Mucosa of descending colon (tissue), 3 donors: ENCODE measurements around the gene CD8A. TPM values are rescaled to one million over a fixed set of nuclear protein-coding genes. Genes with fewer than 3 reads are reported as not detected.

Experiments used
- ATAC-seq: fragments of 200-7000 bp; cut with Tn5 transposase; one replicate; pipeline ENCODE4 v1.9.1; 2020; ENCODE audit warnings: mild to moderate bottlenecking, moderate library complexity
- DNase-seq, 3 donors: peaks; one replicate each; pipeline ENCODE4 v3.0.0-alpha.2; 2020
- H3K36me3 ChIP-seq: fragments of 200-600 bp; one replicate; pipeline ENCODE4 v1.8.0; 2021; ENCODE audit warnings: low read depth, mild to moderate bottlenecking
- H3K4me1 ChIP-seq: fragments of 200-600 bp; one replicate; pipeline ENCODE4 v1.8.0; 2021; ENCODE audit warnings: low read depth, mild to moderate bottlenecking
- H3K4me3 ChIP-seq: fragments of 200-600 bp; one replicate; pipeline ENCODE4 v1.8.0; 2021; ENCODE audit warnings: mild to moderate bottlenecking
- H3K9me3 ChIP-seq: fragments of 200-600 bp; one replicate; pipeline ENCODE4 v1.8.0; 2021; ENCODE audit warnings: mild to moderate bottlenecking
- intact Hi-C, 2 donors: fragments of 100-400 bp; cut with DNase I in 1 of 2; cut with micrococcal nuclease in 1 of 2; formaldehyde crosslinking; loops; one replicate each; pipeline versions ENCODE4 v1.11.0 to v1.11.1; 2022; cut with DNase I, micrococcal nuclease
- total RNA-seq, 3 donors: library from RNA; stranded (reverse); fragmentation: NEBNext Ultra II Directional in 2 of 3; extraction: Animal tissue kit (Norgen Biotek cat#: 25700) in 2 of 3; gene quantifications; one replicate each; pipeline versions ENCODE4 v1.2.1 to v1.2.4, GENCODE V29; 2021 to 2023
- TF ChIP-seq, protein P1 (sequence below): fragments of 200-600 bp; IDR thresholded peaks from one replicate; pipeline ENCODE4 v1.8.0; 2022; ENCODE audit warnings: antibody characterized with exemption, mild to moderate bottlenecking
- donor health status: DM: no; HTN: no; CAD: no; lungs with moderate emphysema.
- donor health status: DM: no; HTN: no; CAD: no.
- donor health status: DM: no; HTN: yes; CAD: no.

Gene CD8A
- total RNA-seq, 3 donors from 2014 or later: 4.1 to 9.1 (median 9.1) TPM

DNA sequence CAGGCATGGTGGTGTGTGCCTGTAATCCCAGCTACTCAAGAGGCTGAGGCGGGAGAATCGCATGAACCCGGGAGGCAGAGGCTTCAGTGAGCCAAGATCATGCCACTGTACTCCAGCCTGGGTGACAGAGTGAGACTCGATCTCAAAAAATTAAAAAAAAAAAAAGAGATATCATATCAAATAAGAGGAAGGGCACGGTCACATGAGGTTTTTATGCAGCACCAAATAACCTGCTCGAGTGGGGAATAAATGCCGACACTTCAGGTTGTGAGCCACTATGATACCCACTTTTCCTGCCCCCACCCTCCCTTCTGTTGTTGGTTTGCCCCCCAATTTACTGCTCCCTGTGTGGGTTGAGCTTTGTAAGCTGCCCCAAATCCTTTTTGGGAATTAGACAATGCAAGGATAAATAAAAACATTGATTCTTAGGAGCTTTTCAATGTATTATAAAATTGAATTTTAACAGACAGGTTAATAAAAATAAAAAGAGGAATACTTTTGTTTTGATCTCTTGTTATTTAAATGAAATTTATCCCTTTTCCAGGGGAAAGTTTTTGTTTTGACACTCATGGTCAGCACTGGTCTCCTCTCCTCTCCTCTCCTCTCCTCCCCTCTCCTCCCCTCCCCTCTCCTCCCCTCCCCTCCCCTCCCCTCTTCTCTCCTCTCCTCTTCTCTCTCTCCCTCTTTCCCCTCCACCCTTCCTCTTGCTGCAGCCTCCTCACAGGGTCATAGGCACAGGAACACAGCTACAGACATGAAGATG is 41.8 kb upstream of the CD8A start:
- no peak for ATAC-seq
- intact Hi-C loops: no loop called here
- Histone ChIP-seq H3K36me3 (no peaks in the 10 kb centered on the region), H3K4me1 (no peaks in the 10 kb centered on the region), H3K4me3 (no peak overlapping the region), H3K9me3 (no peaks in the 10 kb centered on the region)
- TF ChIP-seq, protein P1, sequence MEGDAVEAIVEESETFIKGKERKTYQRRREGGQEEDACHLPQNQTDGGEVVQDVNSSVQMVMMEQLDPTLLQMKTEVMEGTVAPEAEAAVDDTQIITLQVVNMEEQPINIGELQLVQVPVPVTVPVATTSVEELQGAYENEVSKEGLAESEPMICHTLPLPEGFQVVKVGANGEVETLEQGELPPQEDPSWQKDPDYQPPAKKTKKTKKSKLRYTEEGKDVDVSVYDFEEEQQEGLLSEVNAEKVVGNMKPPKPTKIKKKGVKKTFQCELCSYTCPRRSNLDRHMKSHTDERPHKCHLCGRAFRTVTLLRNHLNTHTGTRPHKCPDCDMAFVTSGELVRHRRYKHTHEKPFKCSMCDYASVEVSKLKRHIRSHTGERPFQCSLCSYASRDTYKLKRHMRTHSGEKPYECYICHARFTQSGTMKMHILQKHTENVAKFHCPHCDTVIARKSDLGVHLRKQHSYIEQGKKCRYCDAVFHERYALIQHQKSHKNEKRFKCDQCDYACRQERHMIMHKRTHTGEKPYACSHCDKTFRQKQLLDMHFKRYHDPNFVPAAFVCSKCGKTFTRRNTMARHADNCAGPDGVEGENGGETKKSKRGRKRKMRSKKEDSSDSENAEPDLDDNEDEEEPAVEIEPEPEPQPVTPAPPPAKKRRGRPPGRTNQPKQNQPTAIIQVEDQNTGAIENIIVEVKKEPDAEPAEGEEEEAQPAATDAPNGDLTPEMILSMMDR: no peak
- no peak for DNase-seq

DNA sequence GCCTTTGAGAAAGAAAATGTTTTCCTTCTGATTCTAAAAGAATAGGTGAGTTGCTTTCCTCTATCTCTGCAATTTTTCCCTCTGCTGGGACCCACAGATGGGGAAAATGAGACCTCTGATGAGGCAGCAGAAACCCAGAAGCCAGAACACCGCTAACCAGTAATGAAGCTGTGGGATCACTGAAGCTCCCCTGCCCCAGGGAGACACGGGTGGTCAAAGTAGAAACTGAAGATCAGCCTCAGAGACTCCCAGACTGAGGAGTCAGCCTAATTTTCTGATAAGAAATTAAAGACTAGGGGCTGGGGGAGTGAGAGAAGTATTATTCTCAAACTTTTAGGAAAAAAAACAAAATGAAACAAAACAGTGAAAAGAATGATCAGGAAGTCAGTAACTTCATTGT is 40.8 kb upstream of the CD8A start:
- TF ChIP-seq, protein P1: no peak
- DNase-seq: no peak
- Histone ChIP-seq H3K4me3 (no peak overlapping the region), H3K9me3 (no peaks in the 10 kb centered on the region), H3K36me3 (no peaks in the 10 kb centered on the region), H3K4me1 (no peaks in the 10 kb centered on the region)
- intact Hi-C loops: no loop called here
- ATAC-seq: no peak

DNA sequence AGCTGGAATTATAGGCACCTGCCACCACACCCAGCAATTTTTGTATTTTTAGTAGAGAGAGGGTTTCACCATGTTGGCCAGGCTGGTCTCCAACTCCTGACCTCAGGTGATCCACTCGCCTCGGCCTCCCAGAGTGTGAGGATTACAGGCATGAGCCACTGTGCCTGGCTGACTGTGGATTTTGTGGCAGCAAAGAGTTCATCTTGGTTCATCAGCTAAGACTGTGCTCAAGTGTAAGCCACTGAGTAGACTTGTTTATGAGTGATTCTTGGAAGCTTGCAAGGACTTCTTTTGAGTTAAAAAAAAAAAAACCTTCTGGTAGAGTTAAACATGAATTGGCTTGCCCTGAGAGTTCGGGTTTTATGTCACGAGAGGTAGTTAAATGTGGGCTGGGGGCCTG is 36.2 kb upstream of the CD8A start:
- H3K36me3 ChIP-seq: no peaks in the 10 kb centered on the region
- H3K9me3 ChIP-seq: no peaks in the 10 kb centered on the region
- ATAC-seq (no peak), DNase-seq (no peak)
- H3K4me3 ChIP-seq: no peak overlapping the region
- H3K4me1 ChIP-seq: no peaks in the 10 kb centered on the region
- TF ChIP-seq, protein P1: no peak
- intact Hi-C loops: no loop called here

DNA sequence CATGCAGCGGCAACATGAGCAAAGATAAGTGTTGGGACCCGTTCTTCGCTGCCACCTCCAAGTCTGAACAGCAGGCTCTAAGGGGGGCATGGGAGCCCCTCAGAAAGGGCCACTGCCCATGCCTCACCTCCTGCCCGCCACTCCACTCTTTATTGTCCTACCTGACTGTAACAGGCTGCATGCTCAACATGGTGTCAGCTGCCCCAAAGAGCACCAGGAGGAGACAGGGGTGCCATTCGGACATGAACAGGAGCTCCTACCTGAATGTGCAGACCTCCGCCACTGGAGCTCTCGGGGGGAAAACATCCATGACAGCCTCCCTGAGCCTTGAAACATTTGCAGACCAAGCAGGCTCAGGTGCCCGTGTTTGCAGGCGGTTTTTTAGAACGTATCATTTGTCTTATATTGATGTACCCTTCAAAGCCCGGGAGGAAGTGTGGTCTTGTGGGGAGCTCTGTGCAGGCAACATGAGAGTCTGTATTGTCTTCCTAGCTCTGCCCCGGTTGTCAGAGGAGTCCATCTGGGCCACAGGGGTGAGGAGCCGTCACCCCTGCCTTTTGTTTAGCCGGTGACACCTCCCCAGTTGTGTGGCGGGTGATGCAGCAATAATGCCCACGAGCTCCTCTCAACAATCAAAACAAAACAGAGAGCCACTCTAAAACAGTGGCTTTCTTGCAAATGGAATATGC is 35.1 kb upstream of the CD8A start:
- peak in 1 of 3 donors; percentile 62 for DNase-seq
- no peak overlapping the region for H3K4me3 ChIP-seq
- intact Hi-C loops: no loop called here
- ATAC-seq: peak; percentile 78
- no peaks in the 10 kb centered on the region for H3K36me3 ChIP-seq
- no peaks in the 10 kb centered on the region for H3K4me1 ChIP-seq
- H3K9me3 ChIP-seq: no peaks in the 10 kb centered on the region
- TF ChIP-seq, protein P1: no peak

DNA sequence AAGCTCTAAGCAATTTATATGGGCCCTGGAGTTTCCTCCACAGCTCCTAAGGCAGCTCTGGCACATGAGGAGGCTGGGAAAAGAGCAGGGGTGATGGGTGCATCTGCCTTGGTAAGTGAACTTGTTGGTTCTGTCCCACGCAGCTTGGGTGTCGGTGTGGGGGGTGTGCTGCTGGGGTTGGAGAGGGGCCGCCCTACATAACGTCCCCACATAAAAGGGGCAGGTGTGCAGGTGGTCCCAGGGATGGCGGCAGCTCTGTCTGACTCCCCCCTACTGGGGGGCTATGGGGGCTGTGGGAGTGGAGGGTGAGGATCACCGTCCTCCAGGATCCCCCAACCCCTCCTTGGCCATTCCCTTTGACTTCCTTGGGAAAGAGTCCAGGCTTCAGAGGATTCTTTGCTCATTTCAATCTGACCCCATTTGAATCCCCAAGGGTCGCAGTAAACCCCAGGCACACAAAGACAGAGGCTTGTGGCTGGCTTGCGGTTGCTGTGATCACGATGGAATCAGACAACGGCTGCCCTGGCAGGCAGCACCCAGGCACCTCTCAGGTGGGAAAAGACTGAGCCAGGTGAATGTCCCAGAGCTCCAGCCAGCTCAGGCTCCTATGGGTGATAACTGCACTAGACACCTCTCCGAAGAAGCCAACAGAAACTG is 34.5 kb upstream of the CD8A start:
- ATAC-seq (no peak), DNase-seq (no peak)
- Histone ChIP-seq H3K4me1 (no peaks in the 10 kb centered on the region), H3K36me3 (no peaks in the 10 kb centered on the region), H3K9me3 (no peaks in the 10 kb centered on the region), H3K4me3 (no peak overlapping the region)
- intact Hi-C loops: no loop called here
- TF ChIP-seq, protein P1: no peak
